ENCODE results near the gene UBE2E2. TPM values are rescaled to one million over a fixed set of nuclear protein-coding genes. Genes with fewer than 3 reads are reported as not detected.

UBE2E2 gene
- total RNA-seq, 1 experiment from 2014 or later = 54.9 TPM

- peaks cover 8% of the 10 kb centered on the region; the same call in 1 of the 2 replicates for H3K36me3 Mint-ChIP-seq
- ChIA-PET POLR2A (no interaction called here), CTCF (no interaction called here)
- ATAC-seq = no peak
- no peaks in the 10 kb centered on the region for H3K27me3 Mint-ChIP-seq (ENCODE audit: low read depth)
- H3K9me3 Mint-ChIP-seq = peaks cover 12% of the 10 kb centered on the region
- peaks cover 11% of the 10 kb centered on the region for H3K4me1 Mint-ChIP-seq
- no peak for DNase-seq (ENCODE audit: low spot score)
- TF ChIP-seq ATF3 (CRISPR knock-in tag; conservative IDR thresholded peaks at IDR 0.05) = no peak
- TF ChIP-seq PRDM15 (CRISPR knock-in tag; IDR thresholded peaks at IDR 0.05) = no peak
- no peak overlapping the region for H3K27ac Mint-ChIP-seq
- no peak overlapping the region for H3K4me3 Mint-ChIP-seq
Observed at GRCh38 chr3:23452408-23452807, 249.3 kb downstream of the UBE2E2 start.

- H3K36me3 Mint-ChIP-seq = peaks cover 12% of the 10 kb centered on the region
- peaks cover 17% of the 10 kb centered on the region for H3K9me3 Mint-ChIP-seq
- peaks cover 24% of the 10 kb centered on the region for H3K4me1 Mint-ChIP-seq
- CTCF ChIA-PET = no interaction called here
- TF ChIP-seq SMAD4 (CRISPR knock-in tag; IDR thresholded peaks at IDR 0.05) (no peak), EMX1 (CRISPR knock-in tag; IDR thresholded peaks at IDR 0.05) (no peak), SOX15 (CRISPR knock-in tag; IDR thresholded peaks at IDR 0.05) (no peak), TCF7 (CRISPR knock-in tag; IDR thresholded peaks at IDR 0.05; ENCODE audit: low read depth) (no peak), GRHL2 (CRISPR knock-in tag; IDR thresholded peaks at IDR 0.05; ENCODE audit: insufficient replicate concordance, severe bottlenecking) (no peak), NR3C1 (CRISPR knock-in tag; conservative IDR thresholded peaks at IDR 0.05; ENCODE audit: low read depth) (no peak), FOXP4 (CRISPR knock-in tag; IDR thresholded peaks at IDR 0.05) (no peak), ATF6 (CRISPR knock-in tag; IDR thresholded peaks at IDR 0.05) (no peak), ZNF423 (CRISPR knock-in tag; IDR thresholded peaks at IDR 0.05) (no peak), ATF2 (CRISPR knock-in tag; IDR thresholded peaks at IDR 0.05; ENCODE audit: borderline replicate concordance, low read depth) (no peak), ZNF232 (CRISPR knock-in tag; IDR thresholded peaks at IDR 0.05) (no peak)
- peak overlapping the region; percentile 35; the same call in 1 of the 2 replicates for H3K27ac Mint-ChIP-seq
- no peak overlapping the region for H3K4me3 Mint-ChIP-seq
- ATAC-seq (no peak), DNase-seq (ENCODE audit: low spot score) (no peak)
- POLR2A ChIA-PET = interaction anchor here (0.6 kb wide), 1 partner anchor 352 kb away, joined by 7 read pairs; no protein-coding TSS in a partner anchor
- H3K27me3 Mint-ChIP-seq (ENCODE audit: low read depth) = no peaks in the 10 kb centered on the region
Observed at GRCh38 chr3:23455084-23455483, 252.0 kb downstream of the UBE2E2 start.

GRCh38 chr3:23455775-23456174 is 252.6 kb downstream of the UBE2E2 start:
- DNase-seq (ENCODE audit: low spot score) = no peak
- ATAC-seq = no peak
- no peak overlapping the region for H3K27ac Mint-ChIP-seq
- peaks cover 12% of the 10 kb centered on the region for H3K36me3 Mint-ChIP-seq
- H3K27me3 Mint-ChIP-seq (ENCODE audit: low read depth) = no peaks in the 10 kb centered on the region
- H3K4me3 Mint-ChIP-seq = no peak overlapping the region
- CTCF ChIA-PET = no interaction called here
- POLR2A ChIA-PET = no interaction called here
- peaks cover 24% of the 10 kb centered on the region for H3K4me1 Mint-ChIP-seq
- H3K9me3 Mint-ChIP-seq = peaks cover 17% of the 10 kb centered on the region
- TF ChIP-seq ZSCAN18 (CRISPR knock-in tag; IDR thresholded peaks at IDR 0.05) = no peak
- TF ChIP-seq ESRRA (CRISPR knock-in tag; IDR thresholded peaks at IDR 0.05; ENCODE audit: borderline replicate concordance) = no peak
- TF ChIP-seq NR3C1 (CRISPR knock-in tag; conservative IDR thresholded peaks at IDR 0.05; ENCODE audit: low read depth) = no peak
- no peak for TF ChIP-seq TCF7 (CRISPR knock-in tag; IDR thresholded peaks at IDR 0.05; ENCODE audit: low read depth)
- TF ChIP-seq SMAD3 (CRISPR knock-in tag; IDR thresholded peaks at IDR 0.05; ENCODE audit: borderline replicate concordance) = no peak
- TF ChIP-seq EMX1 (CRISPR knock-in tag; IDR thresholded peaks at IDR 0.05) = no peak
- no peak for TF ChIP-seq RORB (CRISPR knock-in tag; IDR thresholded peaks at IDR 0.05)
- no peak for TF ChIP-seq MYBL2 (CRISPR knock-in tag; IDR thresholded peaks at IDR 0.05)
- TF ChIP-seq GTF2I (CRISPR knock-in tag; conservative IDR thresholded peaks at IDR 0.05) = no peak
- TF ChIP-seq TEAD1 (CRISPR knock-in tag; IDR thresholded peaks at IDR 0.05) = no peak
- TF ChIP-seq CDX4 (CRISPR knock-in tag; IDR thresholded peaks at IDR 0.05; ENCODE audit: borderline replicate concordance) = no peak

Measured in WTC11 (cell line).